ENCODE measurements around the gene HRK. TPM values are rescaled to one million over a fixed set of nuclear protein-coding genes. Genes with fewer than 3 reads are reported as not detected.

The HRK gene
- total and polyA plus RNA-seq, 2 of the 13 experiments (the other 11 are each of a cell fraction or from before 2014, with no cell fraction given), result 0.02 TPM; not detected in 1

GRCh38 chr12:116861320-116861719 is 19.9 kb downstream of the HRK start:
- no peak overlapping the region for H3K9ac ChIP-seq (ENCODE audit: insufficient read depth, low read depth, low read length)
- intact Hi-C loops (cut with micrococcal nuclease; ENCODE audit: unreplicated experiment), result no loop called here
- no peak for DNase-seq (ENCODE audit: low spot score)
- H3K79me2 ChIP-seq (ENCODE audit: insufficient read depth, low read length), result no peaks in the 10 kb centered on the region
- no peak overlapping the region for H3K27ac ChIP-seq (ENCODE audit: extremely low read length, insufficient read depth, low read length)
- peaks cover 34% of the 10 kb centered on the region for H3K4me1 ChIP-seq (ENCODE audit: insufficient read depth, low read length)
- in situ Hi-C loops (cut with HindIII; ENCODE audit: extremely low pct_ligation_motif_present, low pct_unique_long_range_greater_than_20kb), result no loop called here
- no peak for TF ChIP-seq ZNF576 (CRISPR knock-in tag; IDR thresholded peaks at IDR 0.05)
- no peak for TF ChIP-seq ZBTB7B (CRISPR knock-in tag; IDR thresholded peaks at IDR 0.05)
- TF ChIP-seq ZNF10 (CRISPR knock-in tag; IDR thresholded peaks at IDR 0.05; ENCODE audit: borderline replicate concordance, low read depth), result no peak
- TF ChIP-seq CREB1 (IDR thresholded peaks at IDR 0.05), result peak; percentile 79
- TF ChIP-seq CREB1 (CRISPR knock-in tag; IDR thresholded peaks at IDR 0.05), result 0 out of 2 replicates have a peak, but pooled peaks have one; percentile 39
- no peak for TF ChIP-seq ZNF329 (CRISPR knock-in tag; IDR thresholded peaks at IDR 0.05; ENCODE audit: low read depth)
- no peak for TF ChIP-seq TRIM24 (CRISPR knock-in tag; IDR thresholded peaks at IDR 0.05)
- peak; percentile 29; the same call in 1 of the 2 replicates for TF ChIP-seq ATF7 (IDR thresholded peaks at IDR 0.05)
- no peak for TF ChIP-seq ATF7 (CRISPR knock-in tag; IDR thresholded peaks at IDR 0.05)
- TF ChIP-seq ZNF496 (CRISPR knock-in tag; IDR thresholded peaks at IDR 0.05; ENCODE audit: insufficient replicate concordance), result no peak
- no peaks in the 10 kb centered on the region for H4K20me1 ChIP-seq (ENCODE audit: insufficient read depth, low read length)
- H3K36me3 ChIP-seq (replicated peaks in 1 of 2; ENCODE audit: control insufficient read depth in 1 of 2, insufficient read depth in 2 of 2, low read length in 2 of 2), result no peaks in the 10 kb centered on the region
- H2AFZ ChIP-seq (ENCODE audit: low read length), result no peak overlapping the region
- ChIA-PET POLR2A (interaction anchor here (0.6 kb wide), 1 partner anchor 43 kb away, joined by 4 read pairs; no protein-coding TSS in a partner anchor), CTCF (ENCODE audit: low intra/inter-chr PET ratio, low total read pairs) (no interaction called here)
- BruUV-seq (replicated peaks), result no TSS peak
- H3K27me3 ChIP-seq (ENCODE audit: control insufficient read depth in 1 of 2, insufficient read depth in 2 of 2, low read length in 2 of 2), result peaks cover 0 to 23% of the 10 kb centered on the region in 2 experiments; a peak in 3 of 5 replicates
- no peaks in the 10 kb centered on the region for H3K9me3 ChIP-seq (ENCODE audit: low read length)
- FAIRE-seq, result no peak
- ATAC-seq, result peak; percentile 56
- H3K4me2 ChIP-seq (ENCODE audit: low read depth, low read length), result peak overlapping the region; percentile 32
- WGBS (ENCODE audit: low lambda C conversion rate), result 25% methylated on average over 11 of the region's 12 CpGs
- 0 out of 6 replicates have a peak overlapping the region, but pooled peaks of 1 of the 3 experiments have one; percentile 9 for H3K4me3 ChIP-seq (replicated peaks in 1 of 3; ENCODE audit: insufficient read depth in 1 of 3, low read depth in 2 of 3, low read length in 3 of 3)
